ENCODE data around the gene SPATA17. TPM values are rescaled to one million over a fixed set of nuclear protein-coding genes. Genes with fewer than 3 reads are reported as not detected.

SPATA17 gene
- polyA plus RNA-seq, 1 donor (not counting 4 experiments of a cell fraction or from before 2014, with no cell fraction given) = 1.8 TPM

- H3K27ac ChIP-seq (ENCODE audit: control insufficient read depth, insufficient read depth, low read length) = no peak overlapping the region
- dilution Hi-C loops (cut with MboI; ENCODE audit: extremely low pct_ligation_motif_present, low sequenced_read_pairs) = no loop called here
- H3K79me2 ChIP-seq (ENCODE audit: control insufficient read depth, insufficient read depth, low read length) = no peaks in the 10 kb centered on the region
- H3K4me3 ChIP-seq (ENCODE audit: control insufficient read depth in 2 of 3, extremely low read depth in 1 of 3, insufficient read depth in 2 of 3, low read depth in 1 of 3, low read length in 3 of 3) = no peak overlapping the region
- H3K9ac ChIP-seq (ENCODE audit: control insufficient read depth, extremely low read depth, insufficient read depth, low read length) = no peak overlapping the region
- no peaks in the 10 kb centered on the region for H3K9me3 ChIP-seq (ENCODE audit: control insufficient read depth, low read depth, low read length)
- FAIRE-seq (no peak), DNase-seq (ENCODE audit: low read depth, low spot score) (no peak)
- TF ChIP-seq EZH2 (IDR thresholded peaks at IDR 0.05; ENCODE audit: low read length) (no peak), CTCF (optimal IDR thresholded peaks at IDR 0.05 in 1 of 3, IDR thresholded peaks at IDR 0.05 in 1 of 3, conservative IDR thresholded peaks at IDR 0.05 in 1 of 3; ENCODE audit: extremely low read depth in 1 of 3, insufficient read depth in 2 of 3, low read length in 3 of 3) (no peak)
- no peaks in the 10 kb centered on the region for H3K27me3 ChIP-seq (ENCODE audit: control insufficient read depth, extremely low read depth, insufficient read depth, low read length)
- no peaks in the 10 kb centered on the region for H4K20me1 ChIP-seq (ENCODE audit: control insufficient read depth, extremely low read depth, insufficient read depth, low read length)
- H3K4me1 ChIP-seq (ENCODE audit: control insufficient read depth, extremely low read depth, insufficient read depth, low read length) = no peaks in the 10 kb centered on the region
- H3K4me2 ChIP-seq (ENCODE audit: control insufficient read depth, extremely low read depth, insufficient read depth, low read depth, low read length) = no peak overlapping the region
- no peaks in the 10 kb centered on the region for H3K36me3 ChIP-seq (ENCODE audit: control insufficient read depth in 2 of 2, extremely low read depth in 1 of 2, insufficient read depth in 2 of 2, low read length in 2 of 2)
- no peak overlapping the region for H2AFZ ChIP-seq (ENCODE audit: control insufficient read depth, low read length)
- no peaks in the 10 kb centered on the region for H3K9me1 ChIP-seq (ENCODE audit: control insufficient read depth, extremely low read depth, insufficient read depth, low read length)
These were observed 216.5 kb downstream of the SPATA17 start for GRCh38 chr1:217847643-217848042.

- DNase-seq (ENCODE audit: low read depth, low spot score) = no peak
These were observed 225.3 kb downstream of the SPATA17 start for GRCh38 chr1:217856342-217857034.

More at GRCh38 chr1:217856342-217857034, 225.3 kb downstream of the SPATA17 start:
- H3K27me3 ChIP-seq (ENCODE audit: control insufficient read depth, extremely low read depth, insufficient read depth, low read length) = no peaks in the 10 kb centered on the region
- TF ChIP-seq EZH2 (IDR thresholded peaks at IDR 0.05; ENCODE audit: low read length) (no peak), CTCF (optimal IDR thresholded peaks at IDR 0.05 in 1 of 3, IDR thresholded peaks at IDR 0.05 in 1 of 3, conservative IDR thresholded peaks at IDR 0.05 in 1 of 3; ENCODE audit: extremely low read depth in 1 of 3, insufficient read depth in 2 of 3, low read length in 3 of 3) (no peak)
- H3K9me1 ChIP-seq (ENCODE audit: control insufficient read depth, extremely low read depth, insufficient read depth, low read length) = no peaks in the 10 kb centered on the region
- dilution Hi-C loops (cut with MboI; ENCODE audit: extremely low pct_ligation_motif_present, low sequenced_read_pairs) = no loop called here
- no peaks in the 10 kb centered on the region for H3K4me1 ChIP-seq (ENCODE audit: control insufficient read depth, extremely low read depth, insufficient read depth, low read length)
- H3K4me2 ChIP-seq (ENCODE audit: control insufficient read depth, extremely low read depth, insufficient read depth, low read depth, low read length) = no peak overlapping the region
- H3K27ac ChIP-seq (ENCODE audit: control insufficient read depth, insufficient read depth, low read length) = no peak overlapping the region
- no peaks in the 10 kb centered on the region for H4K20me1 ChIP-seq (ENCODE audit: control insufficient read depth, extremely low read depth, insufficient read depth, low read length)
- no peaks in the 10 kb centered on the region for H3K36me3 ChIP-seq (ENCODE audit: control insufficient read depth in 2 of 2, extremely low read depth in 1 of 2, insufficient read depth in 2 of 2, low read length in 2 of 2)
- no peak overlapping the region for H2AFZ ChIP-seq (ENCODE audit: control insufficient read depth, low read length)
- no peak for FAIRE-seq
- H3K4me3 ChIP-seq (ENCODE audit: control insufficient read depth in 2 of 3, extremely low read depth in 1 of 3, insufficient read depth in 2 of 3, low read depth in 1 of 3, low read length in 3 of 3) = no peak overlapping the region
- no peaks in the 10 kb centered on the region for H3K79me2 ChIP-seq (ENCODE audit: control insufficient read depth, insufficient read depth, low read length)
- H3K9me3 ChIP-seq (ENCODE audit: control insufficient read depth, low read depth, low read length) = no peaks in the 10 kb centered on the region
- no peak overlapping the region for H3K9ac ChIP-seq (ENCODE audit: control insufficient read depth, extremely low read depth, insufficient read depth, low read length)
